ENCODE data around the gene VAT1L.

VAT1L gene

GRCh38 chr16:77782694-77783093, 5.7 kb upstream of the VAT1L start:
- DNase-seq (ENCODE audit: low spot score) = peak; percentile 55

GRCh38 chr16:77784441-77785372, 3.7 kb upstream of the VAT1L start:
- no peak for DNase-seq (ENCODE audit: low spot score)

- no peak for DNase-seq (ENCODE audit: low spot score)
Measured at GRCh38 chr16:77785373-77785764, 3.0 kb upstream of the VAT1L start.

- no peak for DNase-seq (ENCODE audit: low spot score)
Measured at GRCh38 chr16:77786186-77786847, 2.0 kb upstream of the VAT1L start.

GRCh38 chr16:77787452-77787851, 912 bp upstream of the VAT1L start:
- DNase-seq (ENCODE audit: low spot score) = no peak

GRCh38 chr16:77789085-77790008, 983 bp downstream of the VAT1L start:
- no peak for DNase-seq (ENCODE audit: low spot score)

GRCh38 chr16:77790009-77790372, 1.6 kb downstream of the VAT1L start:
- peak; percentile 31 for DNase-seq (ENCODE audit: low spot score)

- DNase-seq (ENCODE audit: low spot score) = no peak
Measured at GRCh38 chr16:77790912-77791311, 2.5 kb downstream of the VAT1L start.

- no peak for DNase-seq (ENCODE audit: low spot score)
Measured at GRCh38 chr16:77793417-77793816, 5.1 kb downstream of the VAT1L start.

GRCh38 chr16:77794586-77794985, 6.2 kb downstream of the VAT1L start:
- DNase-seq (ENCODE audit: low spot score) = no peak

- no peak for DNase-seq (ENCODE audit: low spot score)
Measured at GRCh38 chr16:77801817-77802216, 13.5 kb downstream of the VAT1L start.

- no peak for DNase-seq (ENCODE audit: low spot score)
Measured at GRCh38 chr16:77805398-77805797, 17.0 kb downstream of the VAT1L start.

- DNase-seq (ENCODE audit: low spot score) = no peak
Measured at GRCh38 chr16:77807021-77807420, 18.7 kb downstream of the VAT1L start.

- DNase-seq (ENCODE audit: low spot score) = no peak
Measured at GRCh38 chr16:77812856-77813500, 24.6 kb downstream of the VAT1L start.

- no peak for DNase-seq (ENCODE audit: low spot score)
Measured at GRCh38 chr16:77816293-77816692, 27.9 kb downstream of the VAT1L start.

- no peak for DNase-seq (ENCODE audit: low spot score)
Measured at GRCh38 chr16:77820340-77820739, 32.0 kb downstream of the VAT1L start.

- no peak for DNase-seq (ENCODE audit: low spot score)
Measured at GRCh38 chr16:77822661-77823060, 34.3 kb downstream of the VAT1L start.

GRCh38 chr16:77823067-77823466, 34.7 kb downstream of the VAT1L start:
- no peak for DNase-seq (ENCODE audit: low spot score)

- no peak for DNase-seq (ENCODE audit: low spot score)
Measured at GRCh38 chr16:77825196-77825595, 36.8 kb downstream of the VAT1L start.

GRCh38 chr16:77827032-77827431, 38.7 kb downstream of the VAT1L start:
- DNase-seq (ENCODE audit: low spot score) = no peak

GRCh38 chr16:77833921-77834634, 45.7 kb downstream of the VAT1L start:
- DNase-seq (ENCODE audit: low spot score) = no peak
